Measurements from ENCODE around the gene USP32.
"Not testable (repeated sequence)": the region's sequence is repeated elsewhere in the genome, so short reads cannot be mapped to it uniquely, and the experiment has no call there.

The USP32 gene

GRCh38 chr17:60327134-60327900, 64.6 kb downstream of the USP32 start:
- DNase-seq: no peak

GRCh38 chr17:60326702-60327101, 65.2 kb downstream of the USP32 start:
- no peak for DNase-seq

GRCh38 chr17:60325730-60326524, 66.0 kb downstream of the USP32 start:
- DNase-seq: no peak

DNA sequence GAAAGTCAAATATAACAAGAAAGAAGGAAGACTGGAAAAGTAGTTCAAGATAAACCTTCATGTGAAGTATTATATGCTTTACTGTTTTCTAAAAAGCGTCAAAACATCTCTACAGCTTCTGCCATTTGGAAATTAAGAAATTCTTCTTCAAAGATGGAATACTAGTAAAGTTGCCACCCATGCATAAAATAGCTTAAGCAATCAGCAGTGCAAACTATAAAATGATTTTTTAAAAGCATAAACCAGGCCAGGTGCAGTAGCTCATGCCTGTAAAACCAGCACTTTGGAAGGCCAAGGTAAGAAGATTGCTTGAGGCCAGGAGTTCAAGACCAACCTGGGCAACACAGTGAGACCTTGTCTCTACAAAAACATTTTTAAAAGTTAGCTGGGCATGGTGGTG, 68.2 kb downstream of the USP32 start:
- no peak for DNase-seq

DNA sequence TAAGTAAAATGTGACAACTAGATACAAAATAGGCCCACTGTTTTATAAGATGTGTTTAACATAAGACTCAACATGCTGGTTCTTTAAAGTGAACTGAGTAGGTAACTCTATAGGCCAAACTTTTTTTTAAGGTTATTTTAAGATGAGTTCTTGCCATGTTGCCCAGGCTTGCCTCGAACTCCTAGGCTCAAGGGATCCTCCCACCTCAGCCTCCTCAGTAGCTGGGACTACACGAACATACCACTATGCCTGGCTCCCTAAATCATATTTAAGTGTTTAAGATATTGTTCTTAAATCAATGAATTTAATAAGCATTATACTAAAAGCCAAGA, 69.9 kb downstream of the USP32 start:
- no peak for DNase-seq

DNA sequence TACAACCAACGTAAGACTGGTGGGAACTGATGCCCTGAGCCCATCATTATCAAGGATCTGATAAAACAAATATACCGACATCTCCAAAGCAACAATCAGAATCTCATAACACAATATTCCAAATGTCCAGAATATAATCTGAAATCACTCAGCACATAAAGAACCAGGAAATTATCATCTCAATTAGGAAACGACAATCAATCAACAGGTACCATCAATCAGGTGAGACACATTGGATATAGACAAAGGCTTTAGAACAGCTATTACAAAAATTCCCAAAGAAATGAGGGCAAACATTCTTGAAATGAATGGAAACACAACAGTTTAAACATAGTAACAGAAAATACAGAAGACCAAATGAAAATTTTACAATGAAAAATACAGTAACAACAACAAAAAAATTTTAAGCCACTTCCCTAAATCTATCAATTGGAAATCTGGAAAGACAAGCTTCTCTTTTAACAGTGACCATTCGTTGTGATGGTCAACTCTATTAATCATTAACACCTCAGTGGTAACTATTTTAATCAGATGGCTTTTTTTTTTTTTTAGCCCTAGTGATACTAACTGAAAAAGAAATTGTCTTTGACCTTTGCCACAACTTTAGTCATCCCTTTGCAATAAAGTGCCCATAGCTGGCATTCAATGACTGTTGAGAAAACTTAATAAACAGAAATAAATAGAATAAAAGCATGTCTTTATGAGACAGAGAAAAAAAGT, 70.4 kb downstream of the USP32 start:
- no peak for DNase-seq

- no peak for DNase-seq
Observed at GRCh38 chr17:60318830-60319229, 73.1 kb downstream of the USP32 start.

DNA sequence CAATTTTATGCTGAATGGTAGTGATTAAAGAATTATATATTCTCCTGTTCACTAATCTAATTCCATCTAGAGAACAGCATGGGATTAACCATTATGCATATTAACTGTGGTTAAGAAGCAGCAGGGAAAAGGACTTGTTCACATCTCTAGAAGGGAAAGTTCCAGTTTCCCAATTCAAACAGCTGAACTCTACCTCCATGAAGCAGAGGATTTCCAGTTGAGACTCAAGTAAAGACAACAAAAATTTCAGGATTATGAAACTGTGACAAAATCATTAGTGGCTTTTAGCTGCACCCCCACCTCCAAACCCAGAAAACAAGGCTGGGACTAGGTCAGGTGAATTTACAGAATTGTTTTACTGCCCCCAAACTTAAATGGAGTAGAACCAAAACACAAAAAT, 73.6 kb downstream of the USP32 start:
- no peak for DNase-seq

DNA sequence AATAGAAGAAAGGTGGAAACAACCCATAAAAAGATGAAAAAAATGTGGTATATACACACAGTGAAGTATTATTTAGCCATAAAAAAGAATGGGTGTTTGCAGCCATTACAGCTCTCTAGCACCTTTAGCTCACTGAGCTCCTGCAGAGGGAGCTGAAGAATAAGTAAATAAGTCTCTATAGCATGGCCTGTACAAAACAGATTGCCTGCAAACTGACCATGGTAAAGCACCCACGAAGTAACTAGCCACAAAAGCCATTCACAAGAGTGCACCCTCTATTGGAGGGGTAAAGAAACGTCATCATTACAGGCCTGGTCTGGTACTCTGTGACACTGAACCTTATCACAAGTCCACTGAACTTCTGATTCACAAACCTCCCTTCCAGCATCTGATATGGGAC, 76.3 kb downstream of the USP32 start:
- no peak for DNase-seq

DNA sequence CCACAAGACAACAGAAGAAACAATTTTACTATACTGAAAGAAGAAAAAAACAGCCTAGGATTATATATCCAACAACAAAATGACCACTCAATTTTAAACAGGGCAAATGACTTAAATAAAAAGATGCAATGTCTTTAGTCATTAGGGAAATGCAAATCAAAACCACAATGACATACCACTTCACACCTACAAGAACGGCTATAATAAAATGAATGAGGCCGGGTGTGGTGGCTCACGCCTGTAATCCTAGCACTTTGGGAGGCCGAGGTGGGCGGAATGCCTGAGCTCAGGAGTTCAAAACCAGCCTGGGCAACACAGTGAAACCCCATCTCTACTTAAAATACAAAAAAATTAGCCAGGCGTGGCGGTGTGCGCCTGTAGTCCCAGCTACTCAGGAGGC, 77.0 kb downstream of the USP32 start:
- not testable (repeated sequence) for DNase-seq

DNA sequence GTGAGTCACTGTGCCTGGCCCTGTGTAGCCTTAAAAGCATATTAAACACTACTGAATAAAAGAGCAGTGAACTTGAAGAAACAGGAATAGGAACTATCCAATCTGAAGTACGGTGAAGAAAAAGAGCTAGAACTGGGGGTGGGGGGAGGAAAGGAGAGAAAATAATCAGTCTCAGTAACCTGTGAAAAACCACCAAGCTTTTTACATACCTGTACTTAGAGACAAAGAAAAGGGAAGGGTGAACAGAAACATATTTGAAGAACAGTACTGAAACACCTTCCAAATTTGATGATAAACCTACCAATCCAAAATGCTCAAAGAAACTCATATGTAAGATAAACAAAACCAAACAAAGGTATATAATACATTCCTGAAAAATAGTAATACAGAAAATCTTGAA, 77.5 kb downstream of the USP32 start:
- DNase-seq: no peak

- no peak for DNase-seq
Observed at GRCh38 chr17:60311936-60312335, 80.0 kb downstream of the USP32 start.

GRCh38 chr17:60311186-60311585, 80.7 kb downstream of the USP32 start:
- no peak for DNase-seq

DNA sequence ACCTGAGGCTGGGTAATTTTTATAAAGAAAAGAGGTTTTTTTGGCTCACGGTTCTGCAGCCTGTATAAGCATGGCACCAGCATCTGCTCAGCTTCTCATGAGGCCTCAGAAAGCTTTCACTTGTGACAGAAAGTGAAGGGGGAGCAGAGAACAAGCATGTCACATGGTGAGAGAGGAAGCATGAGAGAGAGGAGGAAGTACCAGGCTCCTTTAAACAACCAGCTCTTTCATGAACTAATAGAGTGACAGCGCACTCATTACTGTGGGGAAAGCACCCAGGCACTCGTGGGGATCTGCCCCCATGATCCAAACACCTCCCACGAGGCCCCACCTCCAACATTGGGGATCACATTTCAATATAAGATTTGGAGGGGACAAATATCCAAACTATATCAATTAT, 86.8 kb downstream of the USP32 start:
- peak; percentile 8 for DNase-seq

GRCh38 chr17:60304502-60304901, 87.4 kb downstream of the USP32 start:
- no peak for DNase-seq

DNA sequence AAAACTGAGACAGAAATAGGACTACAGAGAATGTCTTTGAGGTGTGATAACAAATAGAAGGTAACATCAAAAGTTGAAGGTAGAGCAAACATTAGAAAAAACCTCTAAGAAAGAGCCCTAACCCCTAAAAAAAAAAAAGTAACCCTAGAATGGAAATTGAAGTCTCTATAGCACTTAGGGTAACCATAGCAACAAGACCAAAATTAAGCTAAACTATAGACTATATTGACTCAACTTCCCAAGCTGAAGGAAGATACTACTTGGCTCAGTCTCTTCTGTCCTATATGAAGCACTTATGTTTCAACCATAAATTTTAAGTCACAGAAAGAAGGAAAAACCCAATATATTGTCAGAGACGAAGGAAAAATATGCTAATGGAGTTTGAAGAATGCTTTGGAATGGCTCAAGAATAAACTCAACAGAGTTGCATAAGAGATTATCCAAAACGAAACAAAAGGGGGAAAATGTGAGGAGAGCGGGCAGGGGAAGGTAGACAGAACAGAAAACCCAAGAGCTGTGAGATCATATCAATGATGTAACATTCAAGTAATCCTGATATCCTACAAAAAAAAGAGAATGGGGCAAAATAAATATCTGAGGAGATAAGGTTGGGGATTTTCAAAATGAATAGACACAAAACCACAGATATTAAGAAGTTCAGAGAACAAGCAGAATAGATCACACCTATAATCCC, 88.4 kb downstream of the USP32 start:
- DNase-seq: no peak

DNA sequence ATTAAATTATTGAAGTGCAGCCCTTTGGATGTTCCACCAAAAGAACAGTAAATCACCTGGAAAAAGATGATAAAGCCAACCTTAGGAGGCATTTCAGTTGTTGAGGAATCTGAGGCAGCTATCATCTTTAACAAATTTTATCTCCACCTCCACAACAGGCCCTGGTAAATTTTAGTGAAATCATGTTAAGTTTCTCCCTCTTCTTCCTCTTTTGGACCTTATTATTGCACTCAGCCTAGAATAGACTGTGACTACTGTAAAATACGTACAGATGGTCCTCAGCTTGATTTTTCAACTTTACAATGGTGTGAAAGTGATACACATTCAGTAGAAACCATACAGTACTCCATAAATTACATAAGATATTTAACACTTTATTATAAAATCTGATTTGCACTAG, 90.3 kb downstream of the USP32 start:
- no peak for DNase-seq

GRCh38 chr17:60300949-60301348, 91.0 kb downstream of the USP32 start:
- no peak for DNase-seq

- DNase-seq: no peak
Observed at GRCh38 chr17:60300011-60300410, 91.9 kb downstream of the USP32 start.

- DNase-seq: no peak
Observed at GRCh38 chr17:60297760-60298401, 94.1 kb downstream of the USP32 start.

DNA sequence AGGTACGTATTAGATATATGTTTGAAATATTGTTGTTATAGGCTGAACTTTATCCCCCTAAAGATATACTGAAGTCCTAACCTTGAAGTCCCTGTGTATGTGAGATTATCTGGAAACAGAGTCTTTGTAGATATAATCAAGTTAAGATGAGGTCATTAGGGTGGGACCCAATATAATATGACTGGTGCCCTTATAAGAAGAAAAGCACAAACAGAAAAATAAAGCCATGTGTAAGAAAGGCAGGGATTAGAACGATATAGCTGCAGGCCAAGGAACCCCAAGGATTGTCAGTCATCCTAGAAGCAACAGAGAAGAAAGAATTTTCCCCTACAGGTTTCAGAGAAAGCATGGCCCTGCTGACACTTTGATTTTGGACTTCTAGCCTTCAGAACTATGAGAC, 95.8 kb downstream of the USP32 start:
- no peak for DNase-seq

GRCh38 chr17:60293580-60294335, 98.2 kb downstream of the USP32 start:
- no peak for DNase-seq
